Right atrium auricular region (tissue), 2 donors: Measurements from ENCODE around the gene ARHGEF7. TPM values are rescaled to one million over a fixed set of nuclear protein-coding genes. Genes with fewer than 3 reads are reported as not detected.

Experiments used
- DNase-seq: peaks from one replicate; pipeline ENCODE4 v3.0.0-alpha.2; 2019; ENCODE audit warnings: low spot score
- H3K27ac ChIP-seq, 2 donors: fragments of 200-600 bp; sonication (generic); 1 replicate in 1 of 2; 2 replicates in 1 of 2; pipeline ENCODE4 v1.5.1; 2016 to 2019
- H3K27me3 ChIP-seq, 2 donors: fragments of 200-600 bp; sonication (generic); one replicate each; pipeline versions ENCODE4 v1.5.1 to v1.6.0; 2017 to 2019
- H3K36me3 ChIP-seq: fragments of 200-600 bp; sonication (generic); one replicate; pipeline ENCODE4 v1.5.1; 2016
- H3K4me1 ChIP-seq, 2 donors: fragments of 200-600 bp; sonication (generic); one replicate each; pipeline versions ENCODE4 v1.5.1 to v1.6.0; 2017 to 2019
- H3K4me3 ChIP-seq, 2 donors: fragments of 200-600 bp; sonication (generic); 1 replicate in 1 of 2; 2 replicates in 1 of 2; pipeline ENCODE4 v1.5.1; 2017 to 2019; ENCODE audit warnings: mild to moderate bottlenecking in 1 of 2, moderate library complexity in 1 of 2
- H3K9me3 ChIP-seq, 2 donors: fragments of 200-600 bp; sonication (generic); one replicate each; pipeline ENCODE4 v1.5.1; 2019
- CTCF ChIP-seq, 2 donors: fragments of 200-600 bp; sonication (generic); IDR thresholded peaks; one replicate each; pipeline ENCODE4 v1.5.1; 2019; ENCODE audit warnings: antibody characterized with exemption in 2 of 2
- total RNA-seq, 2 donors: library from RNA; depleted of rRNA; stranded (reverse); fragments of >200 nt; gene quantifications; one replicate each; pipeline ENCODE4 v1.1.0, GENCODE V29; 2016

The ARHGEF7 gene
- total RNA-seq, 2 donors from 2014 or later: 27.8 to 36.9 TPM

- H3K4me1 ChIP-seq: no peaks in the 10 kb centered on the region
- no peak for TF ChIP-seq CTCF (IDR thresholded peaks at IDR 0.05)
- H3K4me3 ChIP-seq: no peak overlapping the region
- no peaks in the 10 kb centered on the region for H3K9me3 ChIP-seq
- H3K27ac ChIP-seq: no peak overlapping the region
- no peak for DNase-seq
- H3K27me3 ChIP-seq: no peaks in the 10 kb centered on the region
- peaks cover 89% of the 10 kb centered on the region for H3K36me3 ChIP-seq
Observed at GRCh38 chr13:111289251-111289650, 174.1 kb downstream of the ARHGEF7 start.

- H3K4me3 ChIP-seq: no peak overlapping the region
- H3K27me3 ChIP-seq: no peaks in the 10 kb centered on the region
- no peak for TF ChIP-seq CTCF (IDR thresholded peaks at IDR 0.05)
- no peak overlapping the region for H3K27ac ChIP-seq
- H3K9me3 ChIP-seq: no peaks in the 10 kb centered on the region
- peaks cover 71% of the 10 kb centered on the region for H3K36me3 ChIP-seq
- H3K4me1 ChIP-seq: no peaks in the 10 kb centered on the region
- DNase-seq: no peak
Observed at GRCh38 chr13:111291908-111292307, 176.8 kb downstream of the ARHGEF7 start.

GRCh38 chr13:111292710-111293485 lies 177.8 kb downstream of the ARHGEF7 start:
- H3K27ac ChIP-seq: no peak overlapping the region
- peaks cover 63% of the 10 kb centered on the region for H3K36me3 ChIP-seq
- no peaks in the 10 kb centered on the region for H3K4me1 ChIP-seq
- H3K4me3 ChIP-seq: no peak overlapping the region
- DNase-seq: no peak
- no peaks in the 10 kb centered on the region for H3K9me3 ChIP-seq
- TF ChIP-seq CTCF (IDR thresholded peaks at IDR 0.05): no peak
- no peaks in the 10 kb centered on the region for H3K27me3 ChIP-seq

GRCh38 chr13:111295886-111296285 lies 180.8 kb downstream of the ARHGEF7 start:
- Histone ChIP-seq H3K27me3 (no peaks in the 10 kb centered on the region), H3K9me3 (no peaks in the 10 kb centered on the region), H3K27ac (no peak overlapping the region), H3K36me3 (peaks cover 37% of the 10 kb centered on the region), H3K4me1 (no peaks in the 10 kb centered on the region), H3K4me3 (no peak overlapping the region)
- no peak for TF ChIP-seq CTCF (IDR thresholded peaks at IDR 0.05)
- DNase-seq: no peak

GRCh38 chr13:111296417-111296816 lies 181.3 kb downstream of the ARHGEF7 start:
- Histone ChIP-seq H3K36me3 (peaks cover 37% of the 10 kb centered on the region), H3K4me1 (no peaks in the 10 kb centered on the region)
- TF ChIP-seq CTCF (IDR thresholded peaks at IDR 0.05): no peak

More at GRCh38 chr13:111296417-111296816, 181.3 kb downstream of the ARHGEF7 start:
- Histone ChIP-seq H3K27ac (no peak overlapping the region), H3K27me3 (no peaks in the 10 kb centered on the region), H3K4me3 (no peak overlapping the region), H3K9me3 (no peaks in the 10 kb centered on the region)
- no peak for DNase-seq
